ENCODE data around the gene FNDC3A.
"Not testable (repeated sequence)": the region's sequence is repeated elsewhere in the genome, so short reads cannot be mapped to it uniquely, and the experiment has no call there.

FNDC3A gene

DNA sequence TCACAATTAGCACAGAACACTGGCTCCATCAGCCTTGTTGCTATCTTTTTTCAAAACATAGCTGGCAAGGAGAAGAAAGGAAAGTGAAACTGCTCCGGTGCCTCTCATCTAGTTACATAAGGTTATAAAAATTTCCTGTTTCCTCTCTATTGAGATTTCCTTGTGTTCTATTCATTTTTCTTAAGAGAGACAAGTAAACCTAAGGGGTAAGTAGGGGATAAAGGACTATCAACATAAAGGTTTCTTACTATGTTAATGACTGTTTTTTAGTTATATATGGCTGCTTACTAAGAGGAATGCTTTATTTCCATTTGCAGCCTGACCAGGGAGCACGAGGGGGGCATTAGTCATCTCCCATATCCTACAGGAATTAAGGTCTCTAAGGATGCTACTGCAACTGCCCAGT is 171.2 kb downstream of the FNDC3A start:
- Histone ChIP-seq H3K27me3 (replicated peaks; ENCODE audit: control insufficient read depth, insufficient read depth, low read length) (no peaks in the 10 kb centered on the region), H3K36me3 (ENCODE audit: control insufficient read depth, insufficient read depth, low read length) (peaks cover 2% of the 10 kb centered on the region), H3K4me3 (replicated peaks; ENCODE audit: low read depth, low read length) (no peak overlapping the region)
- no peak for TF ChIP-seq CTCF (IDR thresholded peaks at IDR 0.05; ENCODE audit: insufficient read depth, low read length, poor library complexity, severe bottlenecking)
- no peak for DNase-seq (ENCODE audit: extremely low read depth, insufficient read length)

DNA sequence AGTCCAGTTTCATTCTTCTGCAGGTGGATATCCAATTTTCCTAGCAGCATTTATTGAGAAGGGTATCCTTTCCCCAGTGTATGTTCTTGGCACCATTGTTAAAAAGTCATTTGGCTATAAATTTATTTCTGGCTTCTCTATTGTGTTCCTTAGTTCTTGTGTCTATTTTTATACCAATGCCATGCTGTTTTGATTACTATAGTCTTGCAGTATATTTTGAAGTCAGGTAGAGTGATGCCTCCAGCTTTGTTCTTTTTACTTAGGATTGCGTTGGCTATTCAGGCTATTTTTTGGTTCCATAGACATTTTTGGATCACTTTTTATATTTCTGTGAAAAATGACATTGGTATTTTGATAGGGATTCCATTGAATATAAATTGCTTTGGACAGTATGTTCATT is 172.7 kb downstream of the FNDC3A start:
- Histone ChIP-seq H3K36me3 (ENCODE audit: control insufficient read depth, insufficient read depth, low read length) (peaks cover 2% of the 10 kb centered on the region), H3K4me3 (replicated peaks; ENCODE audit: low read depth, low read length) (no peak overlapping the region), H3K27me3 (replicated peaks; ENCODE audit: control insufficient read depth, insufficient read depth, low read length) (no peaks in the 10 kb centered on the region)
- DNase-seq (ENCODE audit: extremely low read depth, insufficient read length): no peak
- TF ChIP-seq CTCF (IDR thresholded peaks at IDR 0.05; ENCODE audit: insufficient read depth, low read length, poor library complexity, severe bottlenecking): no peak

GRCh38 chr13:49157955-49158584 is 182.4 kb downstream of the FNDC3A start:
- H3K36me3 ChIP-seq (ENCODE audit: control insufficient read depth, insufficient read depth, low read length); H3K4me3 ChIP-seq (replicated peaks; ENCODE audit: low read depth, low read length); DNase-seq (ENCODE audit: extremely low read depth, insufficient read length); H3K27me3 ChIP-seq (replicated peaks; ENCODE audit: control insufficient read depth, insufficient read depth, low read length): not testable (repeated sequence)

DNA sequence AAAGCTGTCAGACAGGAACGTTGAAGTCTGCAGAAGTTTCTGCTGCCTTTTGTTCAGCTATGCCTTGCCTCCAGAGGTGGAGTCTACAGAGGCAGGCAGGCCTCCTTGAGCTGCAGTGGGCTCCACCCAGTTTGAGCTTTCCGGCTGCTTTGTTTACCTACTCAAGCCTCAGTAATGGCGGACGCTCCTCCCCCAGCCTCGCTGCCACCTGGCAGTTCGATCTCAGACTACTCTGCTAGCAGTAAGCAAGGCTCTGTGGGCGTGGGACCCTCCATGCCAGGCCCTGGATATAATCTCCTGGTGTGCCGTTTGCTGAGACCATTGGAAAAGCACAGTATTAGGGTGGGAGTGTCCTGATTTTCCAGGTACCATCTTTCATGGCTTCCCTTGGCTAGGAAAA is 187.4 kb downstream of the FNDC3A start:
- not testable (repeated sequence) for DNase-seq (ENCODE audit: extremely low read depth, insufficient read length); H3K4me3 ChIP-seq (replicated peaks; ENCODE audit: low read depth, low read length); H3K27me3 ChIP-seq (replicated peaks; ENCODE audit: control insufficient read depth, insufficient read depth, low read length)
- peaks cover 11% of the 10 kb centered on the region for H3K36me3 ChIP-seq (ENCODE audit: control insufficient read depth, insufficient read depth, low read length)

DNA sequence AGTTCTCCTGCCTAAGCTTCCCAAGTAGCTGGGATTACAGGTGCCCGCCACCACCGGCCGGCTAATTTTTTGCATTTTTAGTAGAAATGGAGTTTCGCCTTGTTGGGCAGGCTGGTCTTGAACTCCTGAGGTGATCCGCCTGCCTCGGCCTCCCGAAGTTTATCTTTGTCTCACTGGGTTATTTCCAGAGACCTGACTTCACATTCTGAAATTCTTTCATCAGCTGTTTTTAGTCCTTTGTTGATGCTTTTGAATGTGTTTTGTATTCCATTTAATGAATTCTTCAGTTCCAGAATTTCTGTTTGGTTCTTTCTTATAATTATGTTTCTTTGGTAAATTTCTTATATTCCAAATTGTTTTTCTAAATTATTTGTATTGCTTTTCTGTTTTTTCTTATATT is 189.0 kb downstream of the FNDC3A start:
- no peak for TF ChIP-seq CTCF (IDR thresholded peaks at IDR 0.05; ENCODE audit: insufficient read depth, low read length, poor library complexity, severe bottlenecking)
- Histone ChIP-seq H3K4me3 (replicated peaks; ENCODE audit: low read depth, low read length) (no peak overlapping the region), H3K36me3 (ENCODE audit: control insufficient read depth, insufficient read depth, low read length) (peaks cover 11% of the 10 kb centered on the region), H3K27me3 (replicated peaks; ENCODE audit: control insufficient read depth, insufficient read depth, low read length) (no peaks in the 10 kb centered on the region)
- DNase-seq (ENCODE audit: extremely low read depth, insufficient read length): no peak

DNA sequence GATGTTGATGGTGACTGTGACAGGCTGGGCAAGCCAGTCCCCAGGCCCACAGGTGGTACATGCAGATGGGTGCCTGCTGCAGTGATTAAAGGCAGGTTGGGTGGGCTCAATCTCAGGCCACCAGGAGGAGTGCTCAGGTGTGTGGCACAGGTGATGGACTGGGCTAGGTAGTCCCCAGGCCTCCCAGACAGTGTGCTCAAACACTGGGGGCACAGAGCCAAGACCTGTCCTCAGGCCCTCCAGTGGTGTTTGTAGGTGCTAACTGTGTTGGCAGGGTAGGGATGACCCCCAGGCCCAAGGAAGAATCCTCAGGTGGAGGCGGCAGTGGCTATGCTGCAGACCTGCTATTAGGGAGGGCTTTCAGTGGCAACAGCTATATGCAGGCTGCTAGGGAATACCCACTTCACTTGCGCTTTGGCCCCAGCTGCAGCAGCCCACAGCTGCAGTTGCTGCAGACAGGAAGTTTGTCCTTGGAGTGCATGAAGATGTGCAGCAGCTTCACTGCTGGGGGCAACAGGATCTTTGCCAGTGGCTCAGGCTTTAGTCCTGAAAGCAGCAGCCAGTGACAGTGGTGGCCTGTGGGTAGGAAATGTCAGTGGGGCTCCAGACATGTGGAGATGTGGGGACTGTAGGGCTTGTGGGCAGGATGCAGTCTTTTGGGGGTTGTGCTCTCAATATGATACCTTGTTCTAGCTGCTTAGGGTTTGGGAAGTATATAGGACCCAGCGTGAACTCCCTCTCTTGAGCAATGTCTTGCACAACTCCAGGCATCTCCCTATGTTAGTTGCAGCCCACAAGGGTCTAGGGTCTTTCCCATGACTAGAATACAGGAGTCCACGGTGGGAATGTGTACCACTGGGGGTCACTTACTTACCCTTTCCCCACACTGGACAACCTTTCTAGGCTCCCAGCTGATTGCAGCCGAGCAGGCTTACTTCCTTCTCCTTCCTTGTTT is 190.4 kb downstream of the FNDC3A start:
- TF ChIP-seq CTCF (IDR thresholded peaks at IDR 0.05; ENCODE audit: insufficient read depth, low read length, poor library complexity, severe bottlenecking): no peak
- H3K27me3 ChIP-seq (replicated peaks; ENCODE audit: control insufficient read depth, insufficient read depth, low read length): no peaks in the 10 kb centered on the region
- H3K4me3 ChIP-seq (replicated peaks; ENCODE audit: low read depth, low read length): no peak overlapping the region
- peaks cover 11% of the 10 kb centered on the region for H3K36me3 ChIP-seq (ENCODE audit: control insufficient read depth, insufficient read depth, low read length)
- DNase-seq (ENCODE audit: extremely low read depth, insufficient read length): no peak

All from GM06990 (cell line).